ENCODE results near the gene GRHL1.

GRHL1 gene

GRCh38 chr2:10043906-10044601, 92.6 kb downstream of the GRHL1 start:
- DNase-seq, result peak; percentile 89

GRCh38 chr2:10045561-10046355, 94.3 kb downstream of the GRHL1 start:
- DNase-seq, result no peak

GRCh38 chr2:10046931-10047330, 95.4 kb downstream of the GRHL1 start:
- no peak for DNase-seq

- no peak for DNase-seq
Observed at GRCh38 chr2:10047616-10048500, 96.4 kb downstream of the GRHL1 start.

DNA sequence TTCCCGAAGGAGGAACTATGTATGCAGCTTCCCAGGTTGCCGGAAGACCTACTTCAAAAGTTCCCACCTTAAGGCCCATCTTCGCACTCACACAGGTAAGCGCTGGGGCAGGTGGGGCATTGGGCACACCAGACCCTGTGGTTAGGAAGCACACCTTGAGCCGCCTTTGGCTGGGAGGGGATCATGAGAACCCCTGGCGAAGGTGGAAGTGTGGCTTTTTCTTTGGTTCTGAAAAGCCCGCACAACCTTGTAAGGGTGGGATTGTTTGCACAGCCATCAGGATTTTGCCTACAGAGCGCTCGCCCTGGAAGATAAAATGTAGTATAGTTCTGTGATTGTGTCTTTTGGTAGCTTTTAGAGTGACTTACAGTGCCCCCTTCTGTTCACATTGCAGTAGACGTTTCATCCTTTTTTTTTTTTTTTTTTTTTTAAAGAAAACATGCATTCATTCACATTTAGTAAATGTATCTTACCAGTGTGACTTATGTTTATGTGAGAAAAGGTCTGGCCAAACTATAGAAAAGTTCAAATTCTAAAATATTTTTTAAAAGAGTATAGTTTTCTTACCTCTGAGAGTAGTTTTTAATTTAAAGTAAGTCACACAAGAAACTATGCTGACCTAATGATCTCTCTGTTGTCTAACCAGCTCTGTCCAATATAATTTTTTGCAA, 97.1 kb downstream of the GRHL1 start:
- peak; percentile 45 for DNase-seq
